Measurements from ENCODE around the gene MZF1. TPM values are rescaled to one million over a fixed set of nuclear protein-coding genes. Genes with fewer than 3 reads are reported as not detected.
A peak's percentile ranks its signal among the peaks of the same experiment; 100 is the strongest.

Gene MZF1
- total and polyA plus RNA-seq, 9 of the 15 experiments (the other 6 are each of a cell fraction or from before 2014, with no cell fraction given) = 0.31 to 29.3 (median 11.5) TPM

DNA sequence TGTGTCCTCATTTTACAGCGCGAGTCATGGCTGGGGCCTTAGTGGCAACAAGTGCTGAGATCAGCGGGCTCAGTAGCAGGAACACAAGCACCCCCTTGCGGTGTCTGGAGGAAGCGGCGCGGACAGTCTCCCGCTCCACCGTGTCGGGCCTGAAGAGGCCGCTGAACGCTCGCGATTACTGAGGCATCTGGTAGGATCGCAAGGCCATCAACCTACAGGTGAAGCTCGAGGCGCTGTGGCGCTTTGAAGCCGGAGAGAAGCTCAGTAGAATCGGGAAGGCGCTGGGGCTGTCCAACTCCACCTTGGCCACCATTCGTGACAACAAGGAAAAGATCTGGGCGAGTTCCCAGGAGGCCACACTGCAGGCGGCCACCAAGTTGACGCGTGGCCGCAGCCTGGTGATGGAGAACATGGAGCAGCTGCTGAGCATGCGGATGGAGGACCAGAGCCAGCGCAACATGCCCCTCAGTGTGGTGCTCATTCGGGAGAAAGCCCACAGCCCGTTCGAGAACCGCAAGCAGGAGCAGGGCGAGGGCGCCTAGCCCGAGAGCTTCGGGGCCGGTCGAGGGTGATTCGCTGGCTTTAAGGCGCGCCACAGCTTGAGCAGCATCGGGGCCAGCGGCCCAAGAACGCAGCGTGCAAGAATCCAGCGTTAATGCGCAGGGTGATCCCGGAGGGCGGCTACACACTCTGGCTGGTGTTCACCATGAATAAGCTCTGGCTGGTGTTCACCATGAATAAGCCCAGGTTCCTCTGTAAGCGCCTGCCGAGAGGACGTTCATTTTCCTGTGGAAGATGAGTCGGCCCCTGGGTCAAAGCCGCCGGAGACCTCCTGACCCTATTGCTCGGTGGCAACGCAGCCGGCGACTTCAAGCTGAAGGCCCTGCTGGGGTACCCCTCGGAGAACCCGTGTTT lies 8.3 kb upstream of the MZF1 start (continued):
- TF ChIP-seq, protein P1, sequence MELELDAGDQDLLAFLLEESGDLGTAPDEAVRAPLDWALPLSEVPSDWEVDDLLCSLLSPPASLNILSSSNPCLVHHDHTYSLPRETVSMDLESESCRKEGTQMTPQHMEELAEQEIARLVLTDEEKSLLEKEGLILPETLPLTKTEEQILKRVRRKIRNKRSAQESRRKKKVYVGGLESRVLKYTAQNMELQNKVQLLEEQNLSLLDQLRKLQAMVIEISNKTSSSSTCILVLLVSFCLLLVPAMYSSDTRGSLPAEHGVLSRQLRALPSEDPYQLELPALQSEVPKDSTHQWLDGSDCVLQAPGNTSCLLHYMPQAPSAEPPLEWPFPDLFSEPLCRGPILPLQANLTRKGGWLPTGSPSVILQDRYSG (tag; conservative IDR thresholded peaks at IDR 0.05; ENCODE audit: low read depth) = no peak
- TF ChIP-seq CCNT2 (IDR thresholded peaks at IDR 0.05; ENCODE audit: borderline replicate concordance, extremely low read depth, insufficient read length, low read depth, low read length) (peak; percentile 28), RAD51 (IDR thresholded peaks at IDR 0.05; ENCODE audit: borderline replicate concordance, low read depth) (peak; percentile 34; the same call in 1 of the 2 replicates), ZNF584 (CRISPR knock-in tag; IDR thresholded peaks at IDR 0.05; ENCODE audit: low read depth) (no peak), RNF2 (IDR thresholded peaks at IDR 0.05) (peak; percentile 72), CREBBP (IDR thresholded peaks at IDR 0.05; ENCODE audit: low read depth, low read length) (no peak), ZNF780A (CRISPR knock-in tag; IDR thresholded peaks at IDR 0.05) (no peak), ZNF12 (CRISPR knock-in tag; IDR thresholded peaks at IDR 0.05) (0 out of 2 replicates have a peak, but pooled peaks have one; percentile 27), ARID1B (IDR thresholded peaks at IDR 0.05) (no peak), GATAD2A (IDR thresholded peaks at IDR 0.05) (no peak), HMGN3 (IDR thresholded peaks at IDR 0.05; ENCODE audit: borderline replicate concordance, extremely low read depth, insufficient read length, low read depth, low read length) (peak; percentile 50), NFATC3 (IDR thresholded peaks at IDR 0.05) (no peak), ZNF316 (IDR thresholded peaks at IDR 0.05) (peak; percentile 73), PURB (CRISPR knock-in tag; IDR thresholded peaks at IDR 0.05; ENCODE audit: low read depth) (no peak), SNRNP70 (optimal IDR thresholded peaks at IDR 0.05; ENCODE audit: low read depth, low read length) (no peak), SAFB (IDR thresholded peaks at IDR 0.05; ENCODE audit: borderline replicate concordance, low read depth, low read length) (no peak)
- TF ChIP-seq, protein P2, sequence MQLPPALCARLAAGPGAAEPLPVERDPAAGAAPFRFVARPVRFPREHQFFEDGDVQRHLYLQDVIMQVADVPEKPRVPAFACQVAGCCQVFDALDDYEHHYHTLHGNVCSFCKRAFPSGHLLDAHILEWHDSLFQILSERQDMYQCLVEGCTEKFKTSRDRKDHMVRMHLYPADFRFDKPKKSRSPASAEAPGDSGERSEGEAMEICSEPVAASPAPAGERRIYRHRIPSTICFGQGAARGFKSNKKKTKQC (CRISPR knock-in tag; IDR thresholded peaks at IDR 0.05) = no peak
- TF ChIP-seq, protein P3, sequence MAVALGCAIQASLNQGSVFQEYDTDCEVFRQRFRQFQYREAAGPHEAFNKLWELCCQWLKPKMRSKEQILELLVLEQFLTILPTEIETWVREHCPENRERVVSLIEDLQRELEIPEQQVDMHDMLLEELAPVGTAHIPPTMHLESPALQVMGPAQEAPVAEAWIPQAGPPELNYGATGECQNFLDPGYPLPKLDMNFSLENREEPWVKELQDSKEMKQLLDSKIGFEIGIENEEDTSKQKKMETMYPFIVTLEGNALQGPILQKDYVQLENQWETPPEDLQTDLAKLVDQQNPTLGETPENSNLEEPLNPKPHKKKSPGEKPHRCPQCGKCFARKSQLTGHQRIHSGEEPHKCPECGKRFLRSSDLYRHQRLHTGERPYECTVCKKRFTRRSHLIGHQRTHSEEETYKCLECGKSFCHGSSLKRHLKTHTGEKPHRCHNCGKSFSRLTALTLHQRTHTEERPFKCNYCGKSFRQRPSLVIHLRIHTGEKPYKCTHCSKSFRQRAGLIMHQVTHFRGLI (CRISPR knock-in tag; IDR thresholded peaks at IDR 0.05) = no peak
- TF ChIP-seq, protein P4, sequence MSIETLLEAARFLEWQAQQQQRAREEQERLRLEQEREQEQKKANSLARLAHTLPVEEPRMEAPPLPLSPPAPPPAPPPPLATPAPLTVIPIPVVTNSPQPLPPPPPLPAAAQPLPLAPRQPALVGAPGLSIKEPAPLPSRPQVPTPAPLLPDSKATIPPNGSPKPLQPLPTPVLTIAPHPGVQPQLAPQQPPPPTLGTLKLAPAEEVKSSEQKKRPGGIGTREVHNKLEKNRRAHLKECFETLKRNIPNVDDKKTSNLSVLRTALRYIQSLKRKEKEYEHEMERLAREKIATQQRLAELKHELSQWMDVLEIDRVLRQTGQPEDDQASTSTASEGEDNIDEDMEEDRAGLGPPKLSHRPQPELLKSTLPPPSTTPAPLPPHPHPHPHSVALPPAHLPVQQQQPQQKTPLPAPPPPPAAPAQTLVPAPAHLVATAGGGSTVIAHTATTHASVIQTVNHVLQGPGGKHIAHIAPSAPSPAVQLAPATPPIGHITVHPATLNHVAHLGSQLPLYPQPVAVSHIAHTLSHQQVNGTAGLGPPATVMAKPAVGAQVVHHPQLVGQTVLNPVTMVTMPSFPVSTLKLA (conservative IDR thresholded peaks at IDR 0.05) = peak in 1 of 2 experiments; percentile 64; a peak in 3 of 4 replicates
- TF ChIP-seq, protein P5, sequence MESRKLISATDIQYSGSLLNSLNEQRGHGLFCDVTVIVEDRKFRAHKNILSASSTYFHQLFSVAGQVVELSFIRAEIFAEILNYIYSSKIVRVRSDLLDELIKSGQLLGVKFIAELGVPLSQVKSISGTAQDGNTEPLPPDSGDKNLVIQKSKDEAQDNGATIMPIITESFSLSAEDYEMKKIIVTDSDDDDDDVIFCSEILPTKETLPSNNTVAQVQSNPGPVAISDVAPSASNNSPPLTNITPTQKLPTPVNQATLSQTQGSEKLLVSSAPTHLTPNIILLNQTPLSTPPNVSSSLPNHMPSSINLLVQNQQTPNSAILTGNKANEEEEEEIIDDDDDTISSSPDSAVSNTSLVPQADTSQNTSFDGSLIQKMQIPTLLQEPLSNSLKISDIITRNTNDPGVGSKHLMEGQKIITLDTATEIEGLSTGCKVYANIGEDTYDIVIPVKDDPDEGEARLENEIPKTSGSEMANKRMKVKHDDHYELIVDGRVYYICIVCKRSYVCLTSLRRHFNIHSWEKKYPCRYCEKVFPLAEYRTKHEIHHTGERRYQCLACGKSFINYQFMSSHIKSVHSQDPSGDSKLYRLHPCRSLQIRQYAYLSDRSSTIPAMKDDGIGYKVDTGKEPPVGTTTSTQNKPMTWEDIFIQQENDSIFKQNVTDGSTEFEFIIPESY (CRISPR knock-in tag; IDR thresholded peaks at IDR 0.05) = peak; percentile 94
- TF ChIP-seq, protein P6, sequence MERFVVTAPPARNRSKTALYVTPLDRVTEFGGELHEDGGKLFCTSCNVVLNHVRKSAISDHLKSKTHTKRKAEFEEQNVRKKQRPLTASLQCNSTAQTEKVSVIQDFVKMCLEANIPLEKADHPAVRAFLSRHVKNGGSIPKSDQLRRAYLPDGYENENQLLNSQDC (CRISPR knock-in tag; IDR thresholded peaks at IDR 0.05) = no peak

All from K562 (cell line).